Tibial nerve (tissue), 4 donors: ENCODE data around the gene SCUBE3. TPM values are rescaled to one million over a fixed set of nuclear protein-coding genes. Genes with fewer than 3 reads are reported as not detected.

Source experiments
- DNase-seq, 2 donors: peaks; one replicate each; pipeline ENCODE4 v3.0.0-alpha.2; 2019; ENCODE audit warnings: low spot score in 2 of 2
- H3K27ac ChIP-seq, 4 donors: fragments of 200-600 bp; sonication (generic) in 3 of 4; one replicate each; pipeline ENCODE4 v1.5.1; 2017 to 2019; ENCODE audit warnings: mild to moderate bottlenecking in 1 of 4
- H3K27me3 ChIP-seq, 2 donors: fragments of 200-600 bp; sonication (generic) in 1 of 2; one replicate each; pipeline versions ENCODE4 v1.5.1 to v1.6.0; 2017 to 2019
- H3K36me3 ChIP-seq, 3 donors: fragments of 200-600 bp; sonication (generic); one replicate each; pipeline ENCODE4 v1.5.1; 2018 to 2019
- H3K4me1 ChIP-seq, 4 donors: fragments of 200-600 bp; sonication (generic) in 3 of 4; one replicate each; pipeline ENCODE4 v1.5.1; 2017 to 2019
- H3K4me3 ChIP-seq, 4 donors: fragments of 200-600 bp; sonication (generic) in 3 of 4; one replicate each; pipeline ENCODE4 v1.5.1; 2017 to 2019; ENCODE audit warnings: mild to moderate bottlenecking in 1 of 4, moderate library complexity in 1 of 4
- H3K9me3 ChIP-seq, 4 donors: fragments of 200-600 bp; sonication (generic) in 3 of 4; one replicate each; pipeline ENCODE4 v1.5.1; 2017 to 2019
- EP300 ChIP-seq, 2 donors: sonication (generic); formaldehyde crosslinking; IDR thresholded peaks; one replicate each; pipeline ENCODE4 v1.6.1; 2017; ENCODE audit warnings: antibody characterized with exemption in 2 of 2, mild to moderate bottlenecking in 1 of 2
- POLR2A ChIP-seq, 2 donors: fragments of 450-650 bp; IDR thresholded peaks; one replicate each; pipeline ENCODE4 v1.6.1; 2017; ENCODE audit warnings: antibody characterized with exemption in 2 of 2, mild to moderate bottlenecking in 2 of 2, moderate library complexity in 2 of 2
- WGBS, 2 donors: methylation state at CpG; one replicate each; pipeline ENCODE4 v1.1.5; 2018; 5-methylcytosine and 5-hydroxymethylcytosine counted together
- total RNA-seq, 4 donors: library from RNA; depleted of rRNA; stranded (reverse); fragments of >200 nt; gene quantifications; one replicate each; pipeline ENCODE4 v1.1.0, GENCODE V29; 2016
- TF ChIP-seq, protein P1 (sequence below), 5 experiments: fragments of 200-600 bp in 3 of 5; fragments of 450-650 bp in 2 of 5; sonication (generic) in 3 of 5; IDR thresholded peaks; one replicate each; pipeline ENCODE4 v1.5.1; 2016 to 2019; ENCODE audit warnings: antibody characterized with exemption in 5 of 5, mild to moderate bottlenecking in 3 of 5, moderate library complexity in 2 of 5

SCUBE3 gene
- total RNA-seq, 4 donors from 2014 or later, result 0.30 to 1.3 (median 0.50) TPM

DNA sequence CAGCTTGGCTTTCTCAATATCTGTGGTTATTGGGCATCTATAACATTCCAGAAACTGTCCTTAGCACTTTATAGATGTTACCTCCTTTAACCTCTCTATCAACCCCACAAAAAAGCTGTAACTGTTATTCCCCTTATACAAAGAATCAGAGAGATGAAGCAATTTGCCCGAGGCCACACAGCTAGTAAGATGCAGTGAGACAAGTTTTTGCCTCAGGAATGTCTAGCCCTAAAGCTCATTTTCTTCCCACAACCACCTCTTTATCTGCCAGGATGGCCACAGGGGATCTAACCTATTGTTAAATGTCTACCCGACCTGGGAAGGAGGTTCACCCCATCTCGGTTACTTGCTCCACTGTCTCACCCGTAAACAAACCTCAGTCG, 40.7 kb upstream of the SCUBE3 start:
- H3K27ac ChIP-seq, result no peak overlapping the region
- no peak for DNase-seq
- H3K4me3 ChIP-seq, result no peak overlapping the region
- no peaks in the 10 kb centered on the region for H3K9me3 ChIP-seq
- no peaks in the 10 kb centered on the region for H3K27me3 ChIP-seq
- 55 to 63% methylated on average over 5 of the region's 5 CpGs for WGBS, 2 donors
- no peaks in the 10 kb centered on the region for H3K4me1 ChIP-seq
- H3K36me3 ChIP-seq, result no peaks in the 10 kb centered on the region
- TF ChIP-seq, protein P1, sequence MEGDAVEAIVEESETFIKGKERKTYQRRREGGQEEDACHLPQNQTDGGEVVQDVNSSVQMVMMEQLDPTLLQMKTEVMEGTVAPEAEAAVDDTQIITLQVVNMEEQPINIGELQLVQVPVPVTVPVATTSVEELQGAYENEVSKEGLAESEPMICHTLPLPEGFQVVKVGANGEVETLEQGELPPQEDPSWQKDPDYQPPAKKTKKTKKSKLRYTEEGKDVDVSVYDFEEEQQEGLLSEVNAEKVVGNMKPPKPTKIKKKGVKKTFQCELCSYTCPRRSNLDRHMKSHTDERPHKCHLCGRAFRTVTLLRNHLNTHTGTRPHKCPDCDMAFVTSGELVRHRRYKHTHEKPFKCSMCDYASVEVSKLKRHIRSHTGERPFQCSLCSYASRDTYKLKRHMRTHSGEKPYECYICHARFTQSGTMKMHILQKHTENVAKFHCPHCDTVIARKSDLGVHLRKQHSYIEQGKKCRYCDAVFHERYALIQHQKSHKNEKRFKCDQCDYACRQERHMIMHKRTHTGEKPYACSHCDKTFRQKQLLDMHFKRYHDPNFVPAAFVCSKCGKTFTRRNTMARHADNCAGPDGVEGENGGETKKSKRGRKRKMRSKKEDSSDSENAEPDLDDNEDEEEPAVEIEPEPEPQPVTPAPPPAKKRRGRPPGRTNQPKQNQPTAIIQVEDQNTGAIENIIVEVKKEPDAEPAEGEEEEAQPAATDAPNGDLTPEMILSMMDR (IDR thresholded peaks at IDR 0.05), result no peak
- TF ChIP-seq EP300 (IDR thresholded peaks at IDR 0.05), result no peak
- TF ChIP-seq POLR2A (IDR thresholded peaks at IDR 0.05), result no peak

DNA sequence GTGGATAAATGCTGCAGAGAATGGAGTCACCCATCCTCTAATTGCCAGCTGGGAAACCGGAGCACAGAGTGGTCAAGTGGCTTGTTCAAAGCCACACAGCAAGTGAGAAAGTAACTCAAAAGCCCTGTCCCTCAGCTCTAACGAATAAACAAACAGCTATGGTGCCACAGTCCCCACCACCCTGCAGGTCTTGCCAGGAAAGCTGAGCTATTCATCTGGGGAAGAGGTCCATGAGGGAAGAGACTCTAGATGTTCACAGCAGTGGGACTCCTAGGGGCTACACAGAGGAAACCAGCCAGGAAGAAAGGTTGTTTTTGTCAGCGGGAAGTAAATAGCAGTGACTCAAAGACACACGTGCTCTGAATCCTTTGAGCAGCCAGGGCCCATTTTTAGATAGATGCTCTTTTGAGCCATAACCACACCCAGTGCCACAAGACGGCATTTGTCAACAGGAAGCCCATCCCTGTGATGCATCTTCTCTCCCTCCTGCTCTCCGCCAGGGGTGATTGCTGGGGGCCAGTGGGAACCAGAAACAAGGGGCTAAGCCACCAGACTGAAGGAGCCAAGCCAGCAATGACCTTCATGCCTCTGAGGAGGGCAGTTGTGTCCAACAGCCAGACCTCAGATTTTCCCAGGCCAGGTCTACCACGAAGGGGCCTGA, 40.2 kb upstream of the SCUBE3 start:
- H3K9me3 ChIP-seq, result no peaks in the 10 kb centered on the region
- WGBS, 2 donors, result 68 to 72% methylated on average over 7 of the region's 7 CpGs
- TF ChIP-seq EP300 (IDR thresholded peaks at IDR 0.05), result no peak
- TF ChIP-seq POLR2A (IDR thresholded peaks at IDR 0.05), result no peak
- TF ChIP-seq, protein P1 (IDR thresholded peaks at IDR 0.05), result no peak
- DNase-seq, result no peak
- H3K4me3 ChIP-seq, result no peak overlapping the region
- no peak overlapping the region for H3K27ac ChIP-seq
- H3K36me3 ChIP-seq, result no peaks in the 10 kb centered on the region
- H3K4me1 ChIP-seq, result no peaks in the 10 kb centered on the region
- no peaks in the 10 kb centered on the region for H3K27me3 ChIP-seq

DNA sequence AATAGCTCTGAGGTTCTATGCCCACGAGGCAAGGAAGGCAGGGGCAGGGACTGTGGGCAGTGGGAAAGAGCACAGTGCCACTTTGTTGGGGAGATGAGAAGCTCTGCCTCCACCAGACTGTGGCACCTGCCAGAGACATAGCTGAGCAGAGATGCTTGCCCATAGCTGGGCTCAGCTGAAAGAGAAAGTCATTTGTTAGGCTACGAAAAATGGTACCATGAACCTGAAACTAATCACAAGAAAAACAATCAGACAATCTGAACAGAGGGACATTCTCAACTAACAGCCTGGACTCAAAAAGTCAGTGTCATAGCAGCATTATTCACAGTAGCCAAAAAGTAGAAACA, 39.7 kb upstream of the SCUBE3 start:
- H3K27me3 ChIP-seq, result no peaks in the 10 kb centered on the region
- no peak overlapping the region for H3K27ac ChIP-seq
- no peak overlapping the region for H3K4me3 ChIP-seq
- 53 to 74% methylated on average over 2 of the region's 2 CpGs for WGBS, 2 donors
- no peak for TF ChIP-seq POLR2A (IDR thresholded peaks at IDR 0.05)
- no peak for TF ChIP-seq EP300 (IDR thresholded peaks at IDR 0.05)
- TF ChIP-seq, protein P1 (IDR thresholded peaks at IDR 0.05), result no peak
- no peaks in the 10 kb centered on the region for H3K9me3 ChIP-seq
- no peak for DNase-seq
- H3K4me1 ChIP-seq, result peaks cover 0 to 2% (median 0%) of the 10 kb centered on the region in 4 donors
- no peaks in the 10 kb centered on the region for H3K36me3 ChIP-seq

DNA sequence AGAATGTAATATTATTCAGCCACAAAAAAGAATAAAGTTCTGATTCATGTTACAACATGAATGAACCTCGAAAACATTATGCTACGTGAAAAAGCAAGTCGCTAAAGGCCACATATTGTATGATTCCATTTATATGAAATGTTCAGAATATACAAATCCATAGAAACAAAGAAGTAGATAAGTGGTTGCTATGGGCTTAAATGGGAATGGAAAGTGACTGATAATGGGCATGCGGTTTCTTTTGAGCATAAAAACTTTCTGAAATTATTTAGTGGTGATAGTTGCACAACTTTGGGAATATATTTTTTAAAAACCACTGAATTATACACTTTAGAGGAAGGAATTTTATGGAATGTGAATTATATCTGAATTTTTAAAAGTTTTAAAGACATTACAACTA, 39.3 kb upstream of the SCUBE3 start:
- Histone ChIP-seq H3K4me1 (peaks cover 0 to 6% (median 1%) of the 10 kb centered on the region in 4 donors), H3K4me3 (no peak overlapping the region), H3K9me3 (no peaks in the 10 kb centered on the region), H3K27me3 (no peaks in the 10 kb centered on the region), H3K36me3 (no peaks in the 10 kb centered on the region), H3K27ac (no peak overlapping the region)
- TF ChIP-seq, protein P1 (IDR thresholded peaks at IDR 0.05), result no peak
- TF ChIP-seq EP300 (IDR thresholded peaks at IDR 0.05) (no peak), POLR2A (IDR thresholded peaks at IDR 0.05) (no peak)
- 82 to 87% methylated on average over 4 of the region's 4 CpGs for WGBS, 2 donors
- DNase-seq, result no peak

DNA sequence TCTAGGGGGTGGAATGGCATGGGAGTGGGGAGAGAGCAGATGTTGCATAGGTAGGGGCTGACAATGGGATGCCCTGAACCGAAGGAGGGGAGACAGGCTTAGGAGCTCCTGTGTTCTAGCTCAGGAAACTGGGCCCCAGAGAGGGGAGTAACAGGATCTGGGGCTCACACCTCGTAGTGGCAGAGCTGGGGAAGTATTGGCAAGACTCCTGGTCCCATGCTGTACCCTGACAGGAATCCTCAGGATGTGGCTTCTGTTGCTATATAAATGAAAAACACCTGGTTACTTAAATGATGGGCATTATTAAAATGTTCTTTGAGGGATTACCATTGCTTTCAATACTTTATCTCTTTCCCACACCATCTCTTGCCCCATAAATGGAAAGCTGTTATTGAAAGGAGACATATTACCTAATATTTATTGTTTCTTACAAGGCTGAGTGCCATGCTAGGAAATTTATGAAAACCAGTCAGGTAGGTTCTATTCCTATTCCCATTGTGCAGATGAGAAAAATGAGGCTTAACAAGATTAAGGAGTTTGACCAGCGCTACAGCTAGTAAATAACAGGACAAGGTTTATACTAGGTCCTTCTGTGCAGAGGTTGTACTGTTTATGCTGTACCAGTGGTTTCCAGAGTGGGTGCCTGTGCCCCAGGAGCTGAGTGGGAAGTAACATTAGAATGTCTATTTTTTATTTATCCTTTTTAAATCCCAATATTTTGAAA, 37.3 kb upstream of the SCUBE3 start:
- 74 to 79% methylated on average over 3 of the region's 3 CpGs for WGBS, 2 donors
- Histone ChIP-seq H3K4me3 (no peak overlapping the region), H3K27ac (no peak overlapping the region), H3K9me3 (no peaks in the 10 kb centered on the region), H3K4me1 (peaks cover 0 to 21% (median 6%) of the 10 kb centered on the region in 4 donors), H3K36me3 (no peaks in the 10 kb centered on the region), H3K27me3 (no peaks in the 10 kb centered on the region)
- DNase-seq, result no peak
- TF ChIP-seq POLR2A (IDR thresholded peaks at IDR 0.05), result no peak
- TF ChIP-seq, protein P1 (IDR thresholded peaks at IDR 0.05), result no peak
- TF ChIP-seq EP300 (IDR thresholded peaks at IDR 0.05), result no peak
